SK-N-SH (cell line): ENCODE results near the gene RBBP4. TPM values are rescaled to one million over a fixed set of nuclear protein-coding genes. Genes with fewer than 3 reads are reported as not detected.

Experiments used
- CTCF ChIA-PET: fragments of 300-600, 350-600 bp; formaldehyde crosslinking; extraction: SDS; loops from one replicate; lab custom pipeline; 2021; lab: Yijun Ruan, JAX
- POLR2A ChIA-PET: fragments of 350-600 bp; sonication (Branson Sonifier 250); formaldehyde crosslinking; extraction: SDS; loops from one replicate; lab custom pipeline; 2020; ENCODE audit warnings: antibody characterized with exemption, inconsistent platforms; lab: Yijun Ruan, JAX
- DNase-seq: peaks from one replicate; pipeline ENCODE4 v3.0.0; 2012
- H2AFZ ChIP-seq: fragments of 200-600 bp; sonication (generic); 2 replicates; pipeline ENCODE4 v1.8.1; 2016; ENCODE audit warnings: antibody characterized with exemption, mild to moderate bottlenecking, low read depth
- H3F3A ChIP-seq: fragments of 200-600 bp; sonication (generic); replicated peaks from 2 replicates; pipeline ENCODE3; 2016; ENCODE audit warnings: antibody characterized with exemption, mild to moderate bottlenecking; ENCODE audit not compliant: insufficient read depth
- H3K27ac ChIP-seq, 2 experiments: fragments of 200-500 bp in 1 of 2; fragments of 200-600 bp in 1 of 2; sonication (Bioruptor generic) in 1 of 2; sonication (generic), shearing (Covaris generic) in 1 of 2; 2 replicates each; pipeline versions ENCODE4 v1.5.1 to v1.6.1; 2014 to 2016; ENCODE audit warnings: low read depth in 2 of 2, inconsistent platforms in 1 of 2, low read length in 1 of 2, mild to moderate bottlenecking in 1 of 2, mixed read lengths in 1 of 2
- H3K27me3 ChIP-seq: fragments of 200-600 bp; sonication (generic), shearing (Covaris generic); 2 replicates; pipeline ENCODE4 v1.6.1; 2016; ENCODE audit warnings: mixed run types; ENCODE audit not compliant: insufficient read depth
- H3K36me3 ChIP-seq, 2 experiments: fragments of 200-500 bp in 1 of 2; fragments of 200-600 bp in 1 of 2; sonication (Bioruptor generic) in 1 of 2; sonication (generic) in 1 of 2; replicated peaks in 1 of 2; 2 replicates each; pipeline versions ENCODE3 to v1.5.1; 2014 to 2016; ENCODE audit warnings: low read length in 1 of 2, mild to moderate bottlenecking in 1 of 2; ENCODE audit not compliant: insufficient read depth in 2 of 2, control insufficient read depth in 1 of 2
- H3K4me1 ChIP-seq, 2 experiments: fragments of 200-500 bp in 1 of 2; fragments of 200-600 bp in 1 of 2; sonication (Bioruptor generic) in 1 of 2; sonication (generic), shearing (Covaris generic) in 1 of 2; 2 replicates each; pipeline versions ENCODE4 v1.5.1 to v1.6.1; 2014 to 2016; ENCODE audit warnings: low read depth in 1 of 2, low read length in 1 of 2, mixed run types in 1 of 2; ENCODE audit not compliant: insufficient read depth in 2 of 2, control insufficient read depth in 1 of 2
- H3K4me2 ChIP-seq: fragments of 200-600 bp; sonication (generic), shearing (Covaris generic); 2 replicates; pipeline ENCODE4 v1.6.1; 2017; ENCODE audit warnings: mixed run types
- H3K4me3 ChIP-seq, 2 experiments: fragments of 200-500 bp in 1 of 2; fragments of 200-600 bp in 1 of 2; sonication (Bioruptor generic) in 1 of 2; sonication (generic), shearing (Covaris generic) in 1 of 2; 2 replicates each; pipeline versions ENCODE4 v1.5.1 to v1.8.1; 2014 to 2016; ENCODE audit warnings: low read depth in 2 of 2, inconsistent platforms in 1 of 2, low read length in 1 of 2, mild to moderate bottlenecking in 1 of 2, mixed read lengths in 1 of 2, moderate library complexity in 1 of 2
- H3K79me2 ChIP-seq: fragments of 200-600 bp; sonication (generic); 2 replicates; pipeline ENCODE4 v1.8.1; 2017; ENCODE audit warnings: mild to moderate bottlenecking; ENCODE audit not compliant: insufficient read depth
- H3K9ac ChIP-seq: fragments of 200-600 bp; sonication (generic); 2 replicates; pipeline ENCODE4 v1.6.1; 2017; ENCODE audit warnings: mixed run types
- H3K9me2 ChIP-seq: fragments of 200-600 bp; sonication (generic); 2 replicates; pipeline ENCODE4 v1.6.1; 2017; ENCODE audit warnings: mixed run types
- H3K9me3 ChIP-seq: fragments of 200-600 bp; sonication (generic); 2 replicates; pipeline ENCODE4 v1.6.1; 2017; ENCODE audit warnings: mixed run types, mild to moderate bottlenecking, moderate library complexity
- H4K20me1 ChIP-seq: fragments of 200-600 bp; sonication (generic); 2 replicates; pipeline ENCODE4 v1.6.1; 2017; ENCODE audit warnings: mild to moderate bottlenecking, mixed run types; ENCODE audit not compliant: insufficient read depth
- EP300 ChIP-seq, 2 experiments: IDR thresholded peaks; 2 replicates each; pipeline versions ENCODE4 v1.4.0 to v1.6.1; 2012; ENCODE audit warnings: borderline replicate concordance in 1 of 2, low read depth in 1 of 2, low read length in 1 of 2
- EZH2phosphoT487 ChIP-seq: fragments of 200-600 bp; sonication (generic); IDR thresholded peaks from 2 replicates; pipeline ENCODE4 v1.6.1; 2017; ENCODE audit warnings: low read depth, mixed run types, mild to moderate bottlenecking, antibody characterized with exemption, moderate library complexity, borderline replicate concordance
- FOSL2 ChIP-seq: IDR thresholded peaks from 2 replicates; pipeline ENCODE4 v1.4.0; 2012; ENCODE audit warnings: low read depth, mild to moderate bottlenecking, moderate library complexity, borderline replicate concordance
- FOXJ3 ChIP-seq: sonication (generic); formaldehyde crosslinking; IDR thresholded peaks from 2 replicates; pipeline ENCODE4 v1.5.1; 2020; ENCODE audit warnings: mild to moderate bottlenecking, missing genetic modification reagents
- FOXM1 ChIP-seq: IDR thresholded peaks from 2 replicates; pipeline ENCODE4 v1.4.0; 2012; ENCODE audit warnings: low read depth, mild to moderate bottlenecking
- GABPA ChIP-seq: IDR thresholded peaks from 2 replicates; pipeline ENCODE4 v1.4.0; 2012; ENCODE audit warnings: low read depth, mild to moderate bottlenecking
- GATA2 ChIP-seq: sonication (generic); formaldehyde crosslinking; IDR thresholded peaks from 2 replicates; pipeline ENCODE4 v1.5.0; 2020; ENCODE audit warnings: mild to moderate bottlenecking, missing genetic modification reagents
- IRF3 ChIP-seq: fragments of 150-350 bp; IDR thresholded peaks from 2 replicates; pipeline ENCODE4 v1.6.1; 2016; ENCODE audit warnings: mild to moderate bottlenecking, low read depth, low read length
- JUND ChIP-seq: IDR thresholded peaks from 2 replicates; pipeline ENCODE4 v1.4.0; 2012
- MAX ChIP-seq: IDR thresholded peaks from 2 replicates; pipeline ENCODE4 v1.4.0; 2012; ENCODE audit warnings: low read depth
- MEF2A ChIP-seq: IDR thresholded peaks from 2 replicates; pipeline ENCODE4 v1.4.0; 2012; ENCODE audit warnings: low read depth, borderline replicate concordance
- MXI1 ChIP-seq: IDR thresholded peaks from 2 replicates; pipeline ENCODE4 v1.6.1; 2012; ENCODE audit warnings: mild to moderate bottlenecking, low read depth, low read length, improper control_type of control experiment
- PBX3 ChIP-seq: IDR thresholded peaks from 2 replicates; pipeline ENCODE4; 2012
- POLR2AphosphoS5 ChIP-seq: IDR thresholded peaks from 2 replicates; pipeline ENCODE4 v1.6.1; 2012; ENCODE audit warnings: low read depth, low read length
- RAD21 ChIP-seq: IDR thresholded peaks from 2 replicates; pipeline ENCODE4 v1.6.1; 2012; ENCODE audit warnings: mild to moderate bottlenecking, low read length
- RFX5 ChIP-seq: IDR thresholded peaks from 2 replicates; pipeline ENCODE4 v1.6.1; 2012; ENCODE audit warnings: mild to moderate bottlenecking, improper control_type of control experiment, low read length
- SIN3A ChIP-seq: IDR thresholded peaks from 2 replicates; pipeline ENCODE4 v1.6.1; 2012; ENCODE audit warnings: low read depth, mild to moderate bottlenecking, low read length, moderate library complexity, borderline replicate concordance
- SMC3 ChIP-seq: IDR thresholded peaks from 2 replicates; pipeline ENCODE4 v1.6.1; 2012; ENCODE audit warnings: low read depth, low read length, improper control_type of control experiment
- USF1 ChIP-seq: IDR thresholded peaks from 2 replicates; pipeline ENCODE4 v1.4.0; 2012; ENCODE audit warnings: low read depth, borderline replicate concordance
- YY1 ChIP-seq: IDR thresholded peaks from 2 replicates; pipeline ENCODE4 v1.4.0; 2012; ENCODE audit warnings: low read depth, mild to moderate bottlenecking
- ZBTB33 ChIP-seq: IDR thresholded peaks from 2 replicates; pipeline ENCODE4 v1.4.0; 2012; ENCODE audit warnings: low read depth, borderline replicate concordance
- WGBS: methylation state at CpG from one replicate; pipeline ENCODE4 v1.1.6; 2017; ENCODE audit warnings: low lambda C conversion rate; 5-methylcytosine and 5-hydroxymethylcytosine counted together
- polyA plus RNA-seq, 3 experiments: library from polyadenylated mRNA; depleted of rRNA; stranded (reverse); fragments of >200 nt; gene quantifications; 2 replicates each; pipeline ENCODE4 v1.2.3, GENCODE V29; 2012

Gene RBBP4
- polyA plus RNA-seq, 1 of the 3 experiments (the other 2 are of a cell fraction) = 108 TPM

- Histone ChIP-seq H3K79me2 (peaks cover 8% of the 10 kb centered on the region; the same call in 1 of the 2 replicates), H3K4me3 (no peak overlapping the region), H3K4me1 (no peaks in the 10 kb centered on the region), H3K27ac (no peak overlapping the region), H4K20me1 (no peaks in the 10 kb centered on the region), H3F3A (no peaks in the 10 kb centered on the region), H3K27me3 (no peaks in the 10 kb centered on the region), H3K36me3 (peaks cover 9 to 42% of the 10 kb centered on the region in 2 experiments), H3K9me3 (no peaks in the 10 kb centered on the region), H2AFZ (no peak overlapping the region)
- POLR2A ChIA-PET = interaction anchor here (1.6 kb wide), 1 partner anchor 13 kb away, joined by 3 read pairs; no protein-coding TSS in a partner anchor
- CTCF ChIA-PET = no interaction called here
- TF ChIP-seq ZBTB33 (no peak), FOXJ3 (CRISPR knock-in tag) (no peak), FOXM1 (no peak), MXI1 (no peak), JUND (no peak), EZH2phosphoT487 (no peak), EP300 (IDR thresholded peaks at IDR 0.05; ENCODE audit: borderline replicate concordance in 1 of 2, low read depth in 1 of 2, low read length in 1 of 2) (no peak), SMC3 (no peak), USF1 (no peak), GABPA (no peak), MAX (no peak), YY1 (no peak), FOSL2 (no peak), SIN3A (no peak)
- TF ChIP-seq, all 33 proteins: peak for 0
- H3K4me2 ChIP-seq = no peak overlapping the region
- no peak overlapping the region for H3K9ac ChIP-seq
- no peak for DNase-seq
- H3K9me2 ChIP-seq = no peaks in the 10 kb centered on the region
- 94% methylated on average over 1 of the region's 1 CpG for WGBS
Measured at GRCh38 chr1:32626176-32626575, 24.8 kb upstream of the RBBP4 start.

- Histone ChIP-seq H3K36me3 (peaks cover 8 to 48% of the 10 kb centered on the region in 2 experiments), H3K27me3 (no peaks in the 10 kb centered on the region), H3K4me3 (no peak overlapping the region), H3K4me2 (no peak overlapping the region), H4K20me1 (no peaks in the 10 kb centered on the region), H3K4me1 (no peaks in the 10 kb centered on the region), H3K79me2 (peaks cover 8% of the 10 kb centered on the region; the same call in 1 of the 2 replicates), H3K9me3 (no peaks in the 10 kb centered on the region), H2AFZ (no peak overlapping the region), H3K9me2 (no peaks in the 10 kb centered on the region), H3K27ac (no peak overlapping the region), H3K9ac (no peak overlapping the region), H3F3A (no peaks in the 10 kb centered on the region)
- no peak for DNase-seq
- CTCF ChIA-PET = interaction anchor here (0.9 to 1.1 kb wide), 2 partner anchors 226 to 227 kb away, joined by 3 read pairs; no protein-coding TSS in a partner anchor
- 96% methylated on average over 10 of the region's 11 CpGs for WGBS
- POLR2A ChIA-PET = no interaction called here
- no peak for TF ChIP-seq SMC3
- no peak for TF ChIP-seq POLR2AphosphoS5
- no peak for TF ChIP-seq MAX
- no peak for TF ChIP-seq MEF2A
- TF ChIP-seq IRF3 = no peak
- no peak for TF ChIP-seq RAD21
- TF ChIP-seq EP300 (IDR thresholded peaks at IDR 0.05; ENCODE audit: borderline replicate concordance in 1 of 2, low read depth in 1 of 2, low read length in 1 of 2) = no peak
- TF ChIP-seq PBX3 = no peak
- no peak for TF ChIP-seq GATA2 (CRISPR knock-in tag)
- no peak for TF ChIP-seq FOXM1
- no peak for TF ChIP-seq RFX5
- TF ChIP-seq USF1 = no peak
Measured at GRCh38 chr1:32627596-32628162, 23.3 kb upstream of the RBBP4 start.
